Activated T-helper 2 cell treated with anti-CD3 and anti-CD28 coated beads, Interferon-gamma antibody, Interleukin-2, Interleukin-4, amounts not matched to agents 10 μg/mL and 5 μg/mL and 100 μg/mL, durations not matched to agents 14 hours and 24 hours and 36 hours (primary cell): ENCODE results near the gene PTPRB. TPM values are rescaled to one million over a fixed set of nuclear protein-coding genes. Genes with fewer than 3 reads are reported as not detected.

Source experiments
- DNase-seq: peaks from one replicate; pipeline ENCODE4 v3.0.0; 2021; ENCODE audit warnings: low spot score
- H3K27ac Mint-ChIP-seq: one replicate; pipeline ENCODE4 v1.8.0; 2021; ENCODE audit warnings: mixed read lengths
- H3K27me3 Mint-ChIP-seq: one replicate; pipeline ENCODE4 v1.8.0; 2021; ENCODE audit warnings: low read depth, mixed read lengths
- H3K36me3 Mint-ChIP-seq: one replicate; pipeline ENCODE4 v1.8.0; 2021; ENCODE audit warnings: low read depth, mixed read lengths
- H3K4me1 Mint-ChIP-seq: one replicate; pipeline ENCODE4 v1.8.0; 2021; ENCODE audit warnings: low read depth, mixed read lengths
- H3K4me3 Mint-ChIP-seq: one replicate; pipeline ENCODE4 v1.8.0; 2021; ENCODE audit warnings: low read depth, mild to moderate bottlenecking, moderate library complexity, mixed read lengths
- H3K9me3 Mint-ChIP-seq: one replicate; pipeline ENCODE4 v1.8.0; 2021; ENCODE audit warnings: mixed read lengths
- intact Hi-C: fragments of 100-400 bp; cut with micrococcal nuclease; formaldehyde crosslinking; loops from one replicate; pipeline ENCODE4 v1.15.1; 2023
- total RNA-seq: library from RNA; stranded (reverse); gene quantifications from 2 replicates; pipeline ENCODE4 v1.2.3, GENCODE V29; 2022

PTPRB gene
- total RNA-seq, 1 donor from 2014 or later, result not detected

DNA sequence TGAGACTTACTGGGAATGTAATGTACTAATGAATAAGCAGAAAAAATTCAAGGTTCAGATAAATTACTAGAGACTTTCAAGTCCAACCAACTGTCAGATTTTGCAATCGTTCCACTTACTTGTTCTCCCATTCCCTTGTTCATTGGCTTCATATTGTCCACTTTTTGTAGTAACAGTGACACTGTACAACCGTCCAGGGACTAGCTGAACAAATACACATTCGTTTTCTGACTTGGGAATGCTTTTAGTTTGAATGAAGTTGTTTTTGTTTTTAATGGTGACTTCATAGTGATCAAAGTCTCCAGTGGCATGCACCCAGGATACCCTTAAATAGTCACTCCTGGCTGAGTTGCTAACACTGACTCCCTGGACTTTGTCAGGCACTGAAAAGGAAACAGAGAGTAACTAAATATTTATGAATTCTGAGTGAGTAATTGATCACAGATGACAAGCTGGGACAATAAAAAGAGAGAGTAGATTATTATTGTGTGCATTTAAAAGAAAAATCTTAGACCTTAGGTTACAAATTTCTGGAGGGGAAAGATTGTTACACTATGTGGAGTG lies 65.4 kb downstream of the PTPRB start:
- intact Hi-C loops, result no loop called here
- peaks cover 3% of the 10 kb centered on the region for H3K27me3 Mint-ChIP-seq
- no peaks in the 10 kb centered on the region for H3K9me3 Mint-ChIP-seq
- H3K4me3 Mint-ChIP-seq, result no peak overlapping the region
- no peak overlapping the region for H3K27ac Mint-ChIP-seq
- H3K36me3 Mint-ChIP-seq, result no peaks in the 10 kb centered on the region
- DNase-seq, result no peak
- no peaks in the 10 kb centered on the region for H3K4me1 Mint-ChIP-seq

DNA sequence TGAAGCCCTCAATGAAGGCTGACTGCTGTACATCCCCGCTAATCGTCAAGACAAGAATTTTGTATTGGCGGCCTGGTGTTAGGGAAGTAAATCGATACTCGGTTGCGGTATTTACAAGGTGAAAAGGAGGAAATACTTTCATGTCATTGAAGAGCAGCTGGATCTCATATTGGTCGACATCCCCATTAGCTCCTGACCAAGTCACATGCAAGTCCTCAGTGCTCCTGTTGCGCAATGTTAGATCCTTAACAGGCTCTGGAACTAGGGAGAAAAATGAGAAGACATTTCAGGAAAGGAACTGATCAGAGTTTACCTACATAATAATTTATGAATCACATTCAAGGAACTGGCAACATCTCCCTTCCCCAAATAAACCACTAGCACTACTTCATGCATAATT lies 66.2 kb downstream of the PTPRB start:
- no peaks in the 10 kb centered on the region for H3K9me3 Mint-ChIP-seq
- intact Hi-C loops, result no loop called here

DNA sequence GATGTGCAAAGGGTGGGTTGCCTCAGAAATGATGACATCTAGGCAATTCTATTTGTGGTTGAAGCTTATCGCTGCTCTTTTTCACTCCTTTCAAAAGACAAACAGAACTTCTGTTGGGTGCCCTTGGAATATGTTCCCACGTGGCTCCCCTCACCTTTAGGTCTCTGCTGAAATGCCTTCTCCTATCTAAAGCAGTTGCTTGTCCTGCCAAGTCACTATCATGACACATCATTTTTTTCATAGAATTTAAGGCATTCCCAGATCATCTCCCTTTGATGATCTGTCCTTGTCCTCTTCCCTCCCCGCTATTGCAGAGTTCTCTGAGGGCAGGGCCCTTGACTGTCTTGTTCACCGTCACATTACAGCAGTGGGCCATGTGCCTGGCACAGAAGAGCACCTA lies 75.7 kb downstream of the PTPRB start:
- H3K27ac Mint-ChIP-seq, result no peak overlapping the region
- H3K4me3 Mint-ChIP-seq, result no peak overlapping the region
- no peaks in the 10 kb centered on the region for H3K9me3 Mint-ChIP-seq
- H3K36me3 Mint-ChIP-seq, result no peaks in the 10 kb centered on the region
- intact Hi-C loops, result no loop called here
- H3K27me3 Mint-ChIP-seq, result no peaks in the 10 kb centered on the region
- no peak for DNase-seq
- no peaks in the 10 kb centered on the region for H3K4me1 Mint-ChIP-seq

More for the DNA sequence above, 66.2 kb downstream of the PTPRB start:
- H3K36me3 Mint-ChIP-seq, result no peaks in the 10 kb centered on the region
- H3K4me3 Mint-ChIP-seq, result no peak overlapping the region
- H3K4me1 Mint-ChIP-seq, result no peaks in the 10 kb centered on the region
- H3K27ac Mint-ChIP-seq, result no peak overlapping the region
- DNase-seq, result no peak
- H3K27me3 Mint-ChIP-seq, result peaks cover 3% of the 10 kb centered on the region

DNA sequence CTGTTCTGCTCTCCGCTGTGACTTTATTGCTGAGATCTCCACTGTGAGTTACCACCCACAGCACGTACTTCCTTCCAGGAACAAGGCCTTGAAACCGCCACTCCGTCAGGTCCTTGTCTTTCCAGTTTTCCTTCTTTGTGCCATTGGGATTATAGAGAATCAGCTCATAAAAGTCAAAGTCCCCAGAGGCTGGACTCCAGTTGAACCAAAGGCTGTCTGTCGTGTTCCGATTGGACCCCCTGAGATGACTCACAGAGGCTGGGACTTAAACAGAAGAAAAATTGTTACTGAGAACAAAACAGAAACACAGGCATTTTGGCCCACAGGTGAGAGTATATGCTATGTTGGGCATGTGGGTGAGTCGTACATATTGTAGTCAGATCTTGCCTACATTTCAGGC lies 76.6 kb downstream of the PTPRB start:
- Mint-ChIP-seq H3K4me1 (no peaks in the 10 kb centered on the region), H3K27ac (no peak overlapping the region), H3K4me3 (no peak overlapping the region), H3K9me3 (no peaks in the 10 kb centered on the region), H3K27me3 (no peaks in the 10 kb centered on the region), H3K36me3 (no peaks in the 10 kb centered on the region)
- no peak for DNase-seq
- intact Hi-C loops, result no loop called here

DNA sequence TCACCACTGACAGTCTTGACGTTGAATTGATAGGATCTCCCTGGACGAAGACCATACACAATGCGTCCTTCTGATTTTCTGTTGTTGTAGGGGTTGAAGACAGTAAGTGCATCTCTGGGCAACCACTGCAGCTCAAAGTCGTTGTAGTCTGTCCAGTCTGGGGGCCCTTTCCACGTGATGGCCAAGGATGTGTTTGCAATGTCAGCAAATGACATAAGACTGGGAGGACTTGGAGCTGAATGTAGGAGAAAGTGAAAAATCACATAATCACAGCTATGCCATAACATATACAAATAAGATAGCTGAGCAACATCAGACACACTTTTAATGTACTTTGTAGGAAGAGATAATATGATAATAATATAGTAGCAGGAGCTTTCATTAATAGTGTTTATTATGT lies 77.8 kb downstream of the PTPRB start:
- intact Hi-C loops, result no loop called here
- Mint-ChIP-seq H3K27me3 (no peaks in the 10 kb centered on the region), H3K36me3 (no peaks in the 10 kb centered on the region), H3K4me1 (no peaks in the 10 kb centered on the region), H3K9me3 (no peaks in the 10 kb centered on the region), H3K4me3 (no peak overlapping the region), H3K27ac (no peak overlapping the region)
- no peak for DNase-seq

DNA sequence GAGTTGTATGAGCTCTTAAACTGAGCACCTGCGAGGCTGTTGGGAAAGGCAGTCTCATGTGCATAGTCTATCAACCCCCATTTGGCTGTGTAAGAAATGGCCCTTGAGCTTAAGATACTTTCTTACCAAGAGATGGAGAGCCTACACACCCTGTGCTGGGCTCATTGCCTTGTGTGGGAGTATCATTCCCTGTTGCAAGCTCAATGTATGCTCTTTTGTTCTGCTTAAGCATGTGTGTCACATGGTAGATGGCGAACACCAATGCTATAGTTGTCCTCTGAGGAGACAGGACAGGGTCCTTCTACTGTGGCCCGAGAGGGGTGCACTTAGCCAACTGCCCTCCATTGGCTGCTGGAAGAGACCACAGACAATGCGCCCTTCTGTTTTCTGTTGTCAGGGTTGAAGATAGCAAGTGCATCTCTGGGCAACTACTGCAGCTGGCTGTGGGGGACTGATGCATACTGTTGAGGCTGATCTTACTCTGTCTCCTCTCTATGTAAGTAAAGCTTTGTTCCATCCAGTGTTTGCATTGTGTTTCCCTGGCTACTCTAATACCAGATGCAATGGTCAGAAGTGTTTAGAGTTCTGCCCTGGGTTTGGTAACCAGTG lies 79.5 kb downstream of the PTPRB start:
- no peak overlapping the region for H3K4me3 Mint-ChIP-seq
- no peaks in the 10 kb centered on the region for H3K9me3 Mint-ChIP-seq
- H3K4me1 Mint-ChIP-seq, result no peaks in the 10 kb centered on the region
- no peak overlapping the region for H3K27ac Mint-ChIP-seq
- no peaks in the 10 kb centered on the region for H3K27me3 Mint-ChIP-seq
- DNase-seq, result no peak
- intact Hi-C loops, result no loop called here
- H3K36me3 Mint-ChIP-seq, result no peaks in the 10 kb centered on the region

DNA sequence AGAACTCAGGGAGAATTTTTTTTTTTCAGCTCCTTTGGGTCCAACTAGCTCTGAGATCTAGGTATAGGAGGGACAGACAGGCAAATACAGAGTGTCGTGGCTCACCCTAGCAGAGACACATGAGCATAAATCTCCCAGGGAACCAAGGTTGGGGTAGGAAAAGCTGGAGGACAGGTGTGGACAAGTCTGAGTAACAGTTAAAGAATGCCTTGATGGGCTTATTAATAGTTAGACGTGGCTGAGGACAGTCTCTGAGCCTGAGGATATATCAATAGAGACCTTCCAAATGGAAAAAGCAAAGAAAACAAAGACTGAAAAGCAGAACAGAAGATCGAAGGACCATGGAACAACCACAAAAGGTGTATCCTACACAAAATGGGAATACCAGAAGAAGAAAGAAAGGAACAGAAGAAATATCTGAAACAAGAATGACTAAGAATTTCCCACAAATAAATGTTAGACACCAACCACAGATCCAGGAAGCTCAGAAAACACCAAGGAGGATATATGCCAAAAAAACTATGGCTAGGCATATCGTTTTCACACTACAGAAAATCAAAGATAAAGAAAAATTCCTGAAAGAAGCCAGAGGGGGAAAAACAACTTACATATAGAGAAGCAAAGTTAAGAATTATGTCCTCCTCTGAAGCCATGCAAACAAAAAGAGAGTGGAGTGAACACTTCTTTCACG lies 80.9 kb downstream of the PTPRB start:
- no peak overlapping the region for H3K4me3 Mint-ChIP-seq
- DNase-seq, result no peak
- H3K36me3 Mint-ChIP-seq, result no peaks in the 10 kb centered on the region
- H3K27me3 Mint-ChIP-seq, result no peaks in the 10 kb centered on the region
- H3K27ac Mint-ChIP-seq, result no peak overlapping the region
- intact Hi-C loops, result no loop called here
- H3K4me1 Mint-ChIP-seq, result no peaks in the 10 kb centered on the region
- H3K9me3 Mint-ChIP-seq, result no peaks in the 10 kb centered on the region

DNA sequence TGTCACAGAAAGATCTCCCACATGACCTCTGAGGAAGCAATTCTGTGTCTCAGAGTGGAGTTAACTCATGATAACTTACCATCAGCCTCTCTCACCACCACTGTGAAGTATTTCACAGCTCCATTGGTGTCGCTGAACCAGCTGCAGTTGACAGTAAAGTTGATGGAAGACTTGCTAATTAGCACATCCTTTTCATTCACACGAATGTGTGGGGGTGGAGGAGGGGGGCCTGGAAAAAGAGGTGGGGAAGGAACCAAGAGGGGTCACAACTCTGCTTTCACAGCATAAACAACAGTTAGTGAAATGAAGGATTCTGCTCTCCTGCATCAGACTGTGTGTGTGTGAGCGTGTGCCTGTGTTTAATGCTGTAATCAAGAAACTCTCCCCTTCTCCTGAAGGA lies 82.1 kb downstream of the PTPRB start:
- no peak for DNase-seq
- Mint-ChIP-seq H3K27ac (no peak overlapping the region), H3K27me3 (no peaks in the 10 kb centered on the region), H3K36me3 (no peaks in the 10 kb centered on the region), H3K4me1 (no peaks in the 10 kb centered on the region), H3K9me3 (no peaks in the 10 kb centered on the region), H3K4me3 (no peak overlapping the region)
- intact Hi-C loops, result no loop called here

DNA sequence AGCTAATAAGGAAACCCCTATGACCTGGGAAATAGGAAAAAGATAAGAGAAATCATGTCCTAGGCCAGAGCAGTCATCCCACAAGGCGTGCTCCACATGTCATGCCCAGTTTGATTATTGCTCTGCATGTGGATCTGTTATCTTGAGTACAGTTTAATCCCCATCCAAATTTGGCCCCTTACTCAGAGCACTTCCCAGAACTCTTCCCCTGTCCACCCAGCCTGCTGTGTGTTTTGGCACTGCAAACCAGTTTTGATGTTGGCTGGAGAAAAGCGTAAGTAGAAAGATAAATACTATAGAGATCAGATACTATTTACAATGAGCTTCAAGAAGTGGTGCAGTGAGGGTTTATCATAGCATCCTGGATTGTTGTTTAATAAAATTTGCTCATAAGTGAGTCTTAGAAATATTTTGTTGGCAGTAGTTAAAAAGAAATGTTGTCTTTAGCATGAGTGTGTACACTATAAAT lies 83.8 kb downstream of the PTPRB start:
- Mint-ChIP-seq H3K27me3 (no peaks in the 10 kb centered on the region), H3K4me1 (no peaks in the 10 kb centered on the region), H3K36me3 (no peaks in the 10 kb centered on the region), H3K9me3 (no peaks in the 10 kb centered on the region), H3K27ac (no peak overlapping the region), H3K4me3 (no peak overlapping the region)
- intact Hi-C loops, result no loop called here
- DNase-seq, result no peak

DNA sequence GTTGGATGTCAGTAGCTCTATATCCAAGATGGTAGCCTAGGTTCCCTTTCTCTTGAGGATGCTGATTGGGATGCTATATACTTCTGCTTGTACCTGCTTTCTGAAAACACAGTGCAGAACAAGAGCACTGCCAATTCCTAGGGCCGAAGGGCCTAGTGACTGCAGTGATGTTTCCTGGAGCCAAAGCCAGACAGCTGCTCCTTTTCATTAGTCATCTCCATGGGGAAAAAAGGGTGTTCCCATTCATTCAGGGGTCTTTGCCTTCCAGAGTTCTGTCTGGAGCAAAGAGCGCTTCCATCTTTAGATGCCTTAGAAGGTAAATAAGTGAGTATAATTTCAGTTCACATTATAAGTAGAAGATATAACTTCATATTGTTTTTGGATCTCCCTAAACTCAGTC lies 85.5 kb downstream of the PTPRB start:
- peaks cover 1% of the 10 kb centered on the region for H3K27me3 Mint-ChIP-seq
- H3K9me3 Mint-ChIP-seq, result no peaks in the 10 kb centered on the region
- no peaks in the 10 kb centered on the region for H3K4me1 Mint-ChIP-seq
- intact Hi-C loops, result no loop called here
- H3K36me3 Mint-ChIP-seq, result no peaks in the 10 kb centered on the region
- H3K27ac Mint-ChIP-seq, result no peak overlapping the region
- no peak overlapping the region for H3K4me3 Mint-ChIP-seq
- DNase-seq, result no peak

DNA sequence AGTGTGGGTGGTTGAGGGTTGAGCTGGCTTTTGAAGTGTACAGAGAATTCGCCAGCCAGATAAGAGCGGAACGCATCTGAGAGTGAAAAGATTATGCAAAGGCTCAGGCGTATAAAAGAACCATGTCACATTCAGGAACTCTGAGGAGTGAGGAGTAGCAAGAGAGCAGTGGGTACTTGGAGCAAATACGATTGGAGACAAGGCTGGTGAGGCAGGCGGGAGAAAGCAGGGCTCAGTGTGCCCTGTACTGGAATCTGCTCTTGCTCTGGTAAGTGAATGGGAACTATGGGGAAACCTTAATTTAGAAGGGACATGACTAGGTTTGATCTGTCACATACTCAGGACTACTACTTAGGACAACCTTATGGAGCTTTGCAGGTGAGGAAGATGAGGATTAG lies 87.0 kb downstream of the PTPRB start:
- H3K27ac Mint-ChIP-seq, result no peak overlapping the region
- intact Hi-C loops, result no loop called here
- H3K9me3 Mint-ChIP-seq, result no peaks in the 10 kb centered on the region
- no peak overlapping the region for H3K4me3 Mint-ChIP-seq
- no peak for DNase-seq
- no peaks in the 10 kb centered on the region for H3K4me1 Mint-ChIP-seq
- peaks cover 4% of the 10 kb centered on the region for H3K27me3 Mint-ChIP-seq
- no peaks in the 10 kb centered on the region for H3K36me3 Mint-ChIP-seq

DNA sequence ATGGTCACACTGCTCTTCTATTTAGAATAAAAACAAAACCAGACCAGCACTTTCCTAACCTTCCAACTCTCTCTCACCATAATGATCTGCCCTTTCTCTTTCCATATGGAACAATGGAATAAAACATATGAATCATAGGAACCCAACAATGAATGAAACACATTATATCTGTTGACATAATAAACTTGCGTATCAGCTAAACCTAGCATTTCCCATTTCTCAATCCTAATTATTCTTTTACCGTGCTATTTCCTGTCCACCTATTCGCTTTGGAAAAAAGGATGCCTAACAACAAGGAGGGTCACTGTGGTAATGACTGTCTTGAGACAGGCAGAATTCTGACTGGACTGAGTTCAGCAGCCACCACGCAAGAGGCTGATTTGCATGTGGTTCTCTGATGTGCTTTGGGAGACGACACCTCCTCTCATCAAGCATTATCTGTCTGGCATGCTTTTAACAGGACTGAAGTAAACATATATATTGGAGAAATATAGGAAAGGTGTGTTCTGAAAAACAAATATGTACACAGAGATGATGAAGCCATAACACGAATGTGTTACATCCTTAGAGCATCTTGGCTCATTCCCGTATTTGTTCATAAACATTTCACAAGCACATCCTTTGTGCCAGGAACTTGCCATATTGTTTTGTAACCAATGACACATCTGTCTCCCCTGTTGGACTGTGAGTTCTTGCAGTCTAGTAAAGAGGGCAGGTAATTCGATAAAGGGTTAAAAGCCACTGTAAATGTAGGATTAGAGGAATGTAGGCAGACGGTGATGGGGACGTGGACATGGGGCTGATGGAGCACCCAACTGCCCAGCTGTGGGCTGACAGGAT lies 87.7 kb downstream of the PTPRB start:
- no peak overlapping the region for H3K27ac Mint-ChIP-seq
- H3K27me3 Mint-ChIP-seq, result peaks cover 4% of the 10 kb centered on the region
- no peak overlapping the region for H3K4me3 Mint-ChIP-seq
- intact Hi-C loops, result no loop called here
- no peaks in the 10 kb centered on the region for H3K4me1 Mint-ChIP-seq
- H3K9me3 Mint-ChIP-seq, result no peaks in the 10 kb centered on the region
- DNase-seq, result no peak
- H3K36me3 Mint-ChIP-seq, result no peaks in the 10 kb centered on the region

DNA sequence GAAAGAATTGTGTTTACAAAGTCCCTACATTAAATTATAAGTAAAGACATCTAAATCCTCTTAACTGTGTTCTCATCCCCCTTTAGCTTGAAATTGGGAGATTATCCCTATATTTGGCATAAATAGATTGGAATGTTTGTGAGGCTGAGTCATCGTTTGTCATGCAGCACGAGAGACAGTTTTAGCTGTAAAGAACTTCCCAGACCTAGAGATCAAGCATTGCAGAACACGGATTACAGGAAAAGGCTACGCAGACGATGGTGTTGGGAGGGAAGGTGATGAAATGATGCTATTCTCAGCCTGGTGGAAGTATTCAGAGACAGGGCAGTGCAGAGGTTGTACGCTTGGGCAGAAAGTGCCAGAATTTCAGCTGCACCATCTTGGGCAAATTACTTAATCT lies 93.8 kb downstream of the PTPRB start:
- DNase-seq, result no peak
- no peaks in the 10 kb centered on the region for H3K9me3 Mint-ChIP-seq
- no peaks in the 10 kb centered on the region for H3K36me3 Mint-ChIP-seq
- intact Hi-C loops, result no loop called here
- H3K4me3 Mint-ChIP-seq, result no peak overlapping the region
- H3K27ac Mint-ChIP-seq, result no peak overlapping the region
- H3K27me3 Mint-ChIP-seq, result peaks cover 4% of the 10 kb centered on the region
- H3K4me1 Mint-ChIP-seq, result no peaks in the 10 kb centered on the region
